DMS153 treated with DMSO at 0.1 percent for 48 hours (cell line): ENCODE results near the gene PPP2R2B.

Source experiments
- DNase-seq: peaks from one replicate; lab custom pipeline; 2025; ENCODE audit not compliant: unreplicated experiment; lab: John Stamatoyannopoulos, UW

The PPP2R2B gene

DNA sequence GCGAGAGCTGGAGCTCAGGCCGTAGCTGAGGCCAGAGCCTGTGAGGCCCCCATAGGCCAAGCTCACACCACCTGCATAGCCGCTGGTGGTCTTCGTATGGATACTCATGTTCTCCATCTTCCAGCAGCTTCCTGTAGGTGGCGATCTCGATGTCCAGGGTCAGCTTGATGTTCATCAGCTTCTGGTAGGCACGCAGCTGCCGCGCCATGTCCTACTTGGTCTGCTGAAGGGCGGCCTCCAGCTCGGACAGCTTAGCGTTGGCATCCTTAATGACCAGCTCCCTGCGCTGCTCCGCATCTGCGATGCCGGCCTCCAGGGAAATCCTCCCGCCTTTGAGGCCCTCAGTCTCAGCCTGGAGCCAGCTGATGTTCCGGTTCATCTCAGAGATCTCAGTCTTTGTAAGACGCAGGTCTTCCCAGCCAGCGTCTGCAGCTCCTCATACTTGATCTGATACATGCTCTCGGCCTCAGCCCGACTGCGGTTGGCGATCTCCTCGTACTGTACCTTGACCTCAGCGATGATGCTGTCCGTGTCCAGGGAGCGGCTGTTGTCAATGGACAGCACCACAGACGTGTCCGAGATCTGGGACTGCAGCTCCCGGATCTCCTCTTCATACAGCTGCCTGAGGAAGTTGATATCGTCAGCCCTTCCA lies 172.1 kb downstream of the PPP2R2B start:
- no peak for DNase-seq

DNA sequence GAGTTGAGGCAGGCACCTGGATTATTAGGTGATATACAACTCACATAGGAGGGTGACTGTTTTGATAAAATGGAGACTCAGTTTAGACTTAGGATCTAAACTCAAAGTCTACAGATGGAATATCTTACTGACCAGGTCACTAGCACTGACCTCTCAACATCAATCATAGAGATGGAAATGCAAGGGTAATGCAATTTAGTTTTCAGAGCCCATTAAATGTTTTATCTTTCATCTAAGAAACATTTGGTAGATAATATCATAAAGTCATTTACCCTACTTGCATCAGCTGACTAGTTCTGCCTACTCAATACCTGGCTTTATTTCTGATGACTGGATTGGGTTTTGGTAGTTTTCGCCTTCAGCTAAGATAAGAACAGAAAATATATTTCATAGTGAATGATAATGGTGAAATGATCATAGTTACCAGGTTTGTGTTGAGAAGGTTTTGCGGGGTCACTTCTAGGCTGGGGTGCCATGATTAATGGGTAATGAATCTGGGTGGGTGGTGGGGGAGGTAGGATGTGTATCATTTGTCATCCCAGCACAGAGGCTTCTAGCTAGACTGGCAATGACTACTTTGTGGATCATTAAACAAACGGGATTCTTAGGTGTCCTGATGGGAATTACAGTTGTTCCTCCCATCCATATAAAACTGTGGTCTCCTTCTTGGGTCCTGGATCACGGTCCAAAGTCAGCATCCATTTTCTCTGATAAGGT lies 173.4 kb downstream of the PPP2R2B start:
- no peak for DNase-seq

DNA sequence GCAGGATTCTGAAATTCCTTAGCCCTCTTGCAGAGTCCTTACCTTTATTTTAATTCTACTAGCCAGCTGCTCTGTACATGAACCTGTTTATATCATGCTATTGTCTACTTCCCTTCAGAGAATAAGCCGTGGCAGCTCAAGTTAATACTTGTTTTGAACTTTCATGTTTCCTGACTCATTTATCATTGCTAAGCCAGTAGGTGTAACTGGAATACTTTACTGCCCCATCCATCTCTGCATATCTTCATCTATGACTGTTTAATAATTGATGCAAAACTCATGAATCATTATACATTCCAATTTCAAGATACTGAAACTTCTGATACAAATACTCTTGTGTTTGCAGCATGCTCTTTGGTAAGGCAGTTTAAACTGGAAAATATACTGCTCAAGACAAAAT lies 174.7 kb downstream of the PPP2R2B start:
- DNase-seq = no peak

DNA sequence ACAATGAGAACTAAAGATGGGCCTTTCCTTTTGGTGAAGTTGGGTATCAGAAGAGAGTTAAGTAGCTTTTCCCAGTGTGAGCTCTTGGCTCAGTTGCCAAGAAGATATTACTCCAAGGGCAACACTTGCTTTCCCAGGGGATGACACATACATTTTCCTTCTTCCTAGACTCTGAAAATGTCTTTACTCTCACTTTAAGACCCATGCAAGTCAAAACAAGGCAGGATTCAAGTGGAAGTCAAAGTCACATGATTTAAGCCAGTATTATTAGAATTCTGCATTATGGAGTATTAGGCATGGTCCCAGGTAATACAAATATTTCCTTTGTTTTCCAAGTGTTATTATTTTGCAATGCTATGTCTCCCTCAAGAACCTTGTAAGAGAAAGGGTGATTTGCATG lies 175.1 kb downstream of the PPP2R2B start:
- no peak for DNase-seq

DNA sequence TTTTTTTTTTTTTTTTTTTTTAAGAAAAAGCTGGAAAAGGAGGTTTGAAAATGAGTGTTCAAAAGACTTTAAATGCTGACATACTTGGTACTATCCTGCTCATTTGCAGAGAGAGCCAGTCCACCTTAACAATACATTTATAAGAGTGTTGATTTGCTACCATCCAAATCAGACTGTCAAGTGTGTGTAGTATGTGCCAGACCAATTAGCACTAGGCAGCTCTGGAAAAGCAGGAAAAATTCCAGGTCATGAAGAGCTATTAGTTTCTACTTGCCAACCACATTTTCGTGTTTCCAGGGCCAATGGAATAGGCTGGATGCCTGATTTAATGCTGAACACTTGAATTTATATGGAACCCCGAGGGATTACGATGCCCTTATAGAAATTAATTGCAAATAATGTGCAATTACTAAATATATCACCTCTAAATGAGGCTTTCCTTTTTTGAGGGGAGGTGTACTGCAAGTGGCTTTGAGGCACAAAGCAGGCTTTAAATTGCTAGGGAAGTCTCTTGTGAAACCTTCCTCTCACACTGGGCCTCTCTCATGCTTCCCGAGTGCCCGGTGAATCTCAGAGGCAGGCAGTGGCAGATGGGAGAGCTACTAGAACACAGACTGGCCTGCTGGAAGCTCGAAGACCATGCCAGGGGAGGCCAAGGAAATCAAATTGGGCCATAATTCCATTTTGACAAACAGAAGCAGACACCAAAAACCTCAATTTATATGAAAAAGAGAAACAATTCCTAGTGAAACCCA lies 178.7 kb downstream of the PPP2R2B start:
- no peak for DNase-seq

DNA sequence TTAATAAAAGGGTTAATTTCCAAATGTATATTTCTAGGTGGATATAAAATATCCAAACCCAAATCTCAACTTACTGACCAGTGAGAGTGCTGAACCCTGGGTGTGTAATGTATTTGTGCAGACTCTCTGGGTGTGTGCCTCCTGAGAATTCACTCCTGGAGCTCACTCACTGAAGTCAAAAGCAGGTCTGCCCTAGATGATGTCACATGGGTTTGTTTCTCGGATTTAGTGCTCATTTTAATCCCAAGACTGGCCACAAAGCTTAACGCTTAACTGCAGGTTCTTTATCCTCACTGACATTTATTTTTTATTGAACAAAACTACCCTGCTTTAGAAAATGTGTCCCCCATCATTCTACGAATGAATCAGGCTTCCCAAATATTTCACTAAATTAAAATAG lies 179.4 kb downstream of the PPP2R2B start:
- DNase-seq = no peak

DNA sequence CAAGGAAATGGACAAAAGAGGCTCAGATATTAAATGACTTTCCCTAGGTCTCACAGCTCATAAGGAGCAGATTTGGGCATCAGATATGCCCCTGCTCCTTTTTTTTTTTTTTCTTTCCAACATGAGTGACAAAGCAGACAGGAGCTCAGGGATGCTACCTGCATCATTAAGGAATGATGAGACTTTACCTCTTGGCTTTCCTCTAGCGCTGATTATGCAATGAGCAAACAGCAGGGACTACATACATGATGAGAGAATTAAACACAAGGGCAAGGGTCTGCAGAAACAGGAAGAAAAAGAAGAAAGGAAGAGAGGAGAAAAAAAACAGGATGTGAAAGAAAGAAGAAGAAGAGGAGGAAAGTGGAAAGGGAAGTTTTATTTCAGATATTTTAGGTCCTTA lies 179.9 kb downstream of the PPP2R2B start:
- no peak for DNase-seq

DNA sequence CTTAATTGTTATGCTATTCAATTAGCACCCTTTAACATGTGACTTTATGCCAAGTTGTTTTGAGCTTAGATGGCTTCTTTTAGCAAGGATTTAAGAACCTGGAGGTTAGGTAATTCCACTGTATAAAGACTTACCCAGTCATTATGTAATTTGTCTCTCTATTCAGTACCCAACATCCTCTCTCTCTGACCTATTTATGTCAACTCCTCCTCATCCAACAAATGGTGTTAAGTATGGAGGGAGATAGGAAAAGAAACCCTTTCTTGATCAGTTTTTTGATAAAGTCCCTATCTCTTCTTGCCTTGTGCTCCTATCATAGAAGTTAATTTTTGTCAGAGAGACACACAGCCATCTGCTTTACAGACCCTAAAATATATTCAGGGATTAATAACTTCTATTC lies 181.3 kb downstream of the PPP2R2B start:
- DNase-seq = no peak

DNA sequence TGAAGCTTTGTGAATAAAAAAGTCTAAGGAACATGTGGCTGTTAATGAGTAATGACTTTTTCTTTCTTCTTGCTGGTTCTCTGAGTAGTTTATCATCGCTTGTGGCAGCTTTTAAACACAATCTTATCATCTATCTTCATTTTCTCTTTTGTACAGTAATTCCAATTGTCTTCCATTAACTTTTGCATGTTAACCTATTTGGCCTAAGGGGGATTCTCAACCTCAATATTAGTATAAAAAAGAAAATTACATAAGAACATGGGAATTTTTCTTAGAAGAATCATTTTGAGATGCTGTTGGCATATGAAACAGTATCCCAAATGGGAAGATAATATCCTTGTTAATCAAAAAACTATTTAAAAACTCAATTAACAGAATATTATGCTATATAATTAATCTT lies 182.9 kb downstream of the PPP2R2B start:
- DNase-seq = no peak

DNA sequence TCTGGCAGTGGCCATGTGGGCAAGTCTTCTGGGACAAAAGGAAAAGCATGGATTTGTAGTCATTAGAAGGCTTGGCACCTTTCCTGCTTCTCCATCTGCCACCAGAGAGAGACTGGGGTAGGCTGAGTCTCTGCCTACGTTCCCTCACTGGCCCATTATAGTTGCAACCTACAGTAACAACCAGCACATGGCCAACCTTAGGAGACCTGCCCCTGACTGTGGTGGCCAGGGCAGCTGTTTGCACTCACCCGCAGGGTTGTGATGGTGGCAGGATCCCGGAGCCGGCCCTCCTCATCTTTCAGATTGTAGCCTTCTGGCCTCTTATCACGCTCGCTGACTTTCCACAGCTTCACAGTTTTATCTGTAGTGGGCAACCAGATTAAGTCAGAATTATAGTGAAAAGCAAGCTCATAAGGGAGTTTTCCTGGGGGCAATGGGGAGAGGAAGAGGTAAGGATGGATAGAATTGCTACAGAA lies 187.6 kb downstream of the PPP2R2B start:
- DNase-seq = no peak

DNA sequence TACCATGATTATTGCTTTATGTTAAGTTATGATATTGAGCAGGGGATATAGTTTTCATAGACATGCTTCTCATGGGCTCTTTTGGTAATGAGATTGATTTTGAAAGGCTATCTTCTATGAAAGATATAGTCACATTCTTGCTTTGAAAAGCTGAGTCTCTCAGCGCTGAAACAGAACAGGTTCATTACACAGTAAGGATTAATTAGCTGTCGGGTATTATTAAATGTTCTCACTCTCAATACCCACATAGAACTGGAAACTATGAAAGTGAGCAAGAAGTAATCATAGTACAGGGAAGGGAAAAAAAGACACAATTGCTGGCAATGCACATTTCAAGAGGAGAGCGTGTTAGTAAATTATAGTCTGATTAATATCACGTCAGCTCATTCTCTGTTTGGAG lies 190.9 kb downstream of the PPP2R2B start:
- DNase-seq = no peak

DNA sequence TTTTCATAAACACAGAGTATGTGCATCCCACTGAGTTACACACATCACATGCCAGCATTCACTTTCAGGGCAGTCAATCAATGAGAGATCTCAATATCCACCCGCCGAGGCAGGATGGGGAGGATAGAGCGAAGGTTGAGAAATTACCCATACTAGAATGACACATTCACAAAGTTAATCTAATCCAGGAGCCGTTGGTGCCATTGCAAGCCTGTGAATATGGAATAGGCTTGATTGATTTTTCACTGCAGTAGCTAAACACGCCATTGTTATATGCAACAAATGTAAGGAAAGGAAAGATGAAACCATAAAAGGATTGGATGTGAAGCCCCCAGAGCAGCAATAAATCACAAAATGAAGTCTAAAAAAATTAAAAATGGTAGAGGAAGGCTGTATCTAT lies 194.7 kb downstream of the PPP2R2B start:
- no peak for DNase-seq

DNA sequence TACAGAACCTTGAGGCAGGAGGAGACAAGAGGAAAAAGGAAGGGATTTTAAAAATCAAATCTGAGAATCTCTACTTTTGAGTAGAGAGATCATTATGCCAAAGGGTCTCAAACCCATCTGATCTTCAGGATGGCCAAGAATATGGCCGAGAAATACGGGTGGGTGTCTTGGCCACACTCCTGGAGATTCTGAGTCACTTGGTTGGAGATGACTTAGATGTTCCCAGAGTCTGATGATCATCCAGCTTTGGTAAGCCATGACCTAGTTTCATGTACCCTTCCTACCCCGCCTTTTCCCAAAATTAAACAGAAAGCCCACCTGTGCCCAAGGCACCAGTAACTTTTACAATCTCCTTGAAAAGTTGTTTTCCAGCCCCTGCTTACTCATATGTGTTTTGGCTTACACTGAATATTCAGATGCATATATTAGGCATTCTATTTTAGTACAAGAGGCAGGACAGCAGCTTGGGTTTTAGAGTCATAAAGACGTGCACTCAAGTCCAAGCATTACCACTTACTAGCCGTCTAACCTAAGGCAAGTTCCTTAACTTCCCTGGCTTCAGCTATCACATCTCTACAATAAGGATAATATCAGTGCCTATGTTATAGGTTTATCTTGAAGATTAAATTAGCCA lies 195.5 kb downstream of the PPP2R2B start:
- DNase-seq = no peak

DNA sequence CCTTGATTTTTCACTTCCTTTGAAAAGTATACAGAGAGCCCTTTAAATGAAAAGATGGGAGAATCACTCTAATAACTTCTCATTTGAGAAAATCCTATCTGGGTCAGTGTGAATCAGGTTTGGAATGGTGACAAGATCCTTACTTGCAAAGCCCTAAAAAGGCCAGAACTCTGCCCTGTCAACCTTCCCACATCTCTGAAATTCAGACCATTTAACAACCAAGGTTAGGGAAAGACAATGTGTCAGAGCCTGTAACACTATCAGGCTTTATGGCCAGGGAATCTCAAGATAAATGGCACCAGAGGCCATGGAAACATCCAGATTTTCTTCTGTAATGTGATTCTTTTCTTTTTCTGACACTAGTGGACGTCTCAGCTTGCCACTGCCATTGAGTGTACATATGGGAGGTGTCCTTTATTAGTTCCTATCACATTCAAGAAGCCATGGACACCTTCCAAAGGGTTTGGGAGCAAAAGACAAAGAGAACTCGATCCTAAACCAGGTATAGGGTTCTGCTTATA lies 196.9 kb downstream of the PPP2R2B start:
- DNase-seq = no peak

DNA sequence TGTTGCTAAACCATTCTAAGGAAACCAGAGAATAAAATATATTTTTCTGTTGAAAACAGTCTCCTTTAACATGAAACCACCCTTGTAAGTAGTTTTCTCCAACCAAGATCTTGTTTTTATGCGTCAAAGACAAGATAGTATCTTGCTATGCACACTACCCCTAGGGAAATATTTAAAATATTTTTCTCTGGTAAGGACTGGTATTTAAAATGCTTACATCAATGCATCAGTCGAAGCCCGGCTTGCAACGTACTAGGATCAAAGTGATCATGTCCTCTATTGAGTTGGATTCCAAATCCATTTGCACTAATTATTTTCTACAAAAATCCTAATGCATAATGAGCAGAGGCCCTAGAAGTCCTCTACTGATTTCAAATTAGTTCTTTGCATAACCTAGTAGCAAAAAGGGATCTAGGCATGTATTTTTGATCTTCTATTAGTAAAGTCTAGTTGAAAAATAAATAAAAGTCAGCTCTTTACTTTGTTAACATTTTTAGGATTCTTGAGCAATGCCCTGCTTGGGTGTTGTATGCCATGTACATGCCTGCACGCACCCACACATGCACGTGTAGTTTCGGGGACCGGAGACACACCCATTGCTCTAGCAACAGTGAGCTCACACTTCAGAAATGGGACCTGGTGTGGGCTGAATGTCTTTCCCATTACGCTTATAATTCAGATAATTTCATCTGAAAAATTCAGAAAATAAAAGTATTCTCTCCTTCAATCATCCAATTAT lies 197.5 kb downstream of the PPP2R2B start:
- no peak for DNase-seq

DNA sequence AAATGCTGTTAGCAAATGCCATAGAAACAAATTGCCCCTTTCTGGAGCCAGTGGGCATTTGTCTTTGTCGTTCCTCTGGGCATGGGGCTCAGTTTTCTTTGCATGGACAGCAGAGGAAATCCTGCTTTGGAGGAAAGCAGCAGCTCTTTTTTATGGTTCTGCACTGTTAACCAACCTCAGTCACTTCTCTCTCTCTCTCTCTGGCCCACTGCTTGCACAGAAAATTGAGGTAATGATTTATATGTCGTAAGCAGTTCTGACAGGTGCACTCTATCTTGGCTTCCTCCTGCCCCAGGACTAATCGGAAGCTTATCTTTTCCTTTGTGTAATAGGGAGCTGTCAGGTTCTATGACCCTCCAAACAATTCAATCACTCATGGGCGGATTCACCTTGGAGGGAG lies 202.9 kb downstream of the PPP2R2B start:
- DNase-seq = no peak

DNA sequence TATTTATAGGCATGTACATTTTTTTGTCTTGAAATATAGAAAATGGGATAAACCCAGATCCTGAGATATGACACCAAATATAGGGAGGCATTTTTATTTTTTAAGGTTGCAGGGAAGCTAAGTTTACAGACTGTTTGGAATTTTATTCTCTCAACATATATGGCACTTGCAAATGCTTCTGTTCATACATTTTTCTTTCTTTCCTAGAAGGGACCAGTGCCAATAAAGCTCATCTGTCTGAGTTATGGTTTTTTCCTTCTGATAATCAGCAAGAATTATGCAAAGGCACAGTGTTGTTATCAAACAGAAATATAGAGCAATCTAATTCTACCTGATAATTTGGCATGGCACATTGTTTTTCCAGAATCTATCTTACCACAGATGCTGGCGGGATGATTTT lies 205.7 kb downstream of the PPP2R2B start:
- no peak for DNase-seq

DNA sequence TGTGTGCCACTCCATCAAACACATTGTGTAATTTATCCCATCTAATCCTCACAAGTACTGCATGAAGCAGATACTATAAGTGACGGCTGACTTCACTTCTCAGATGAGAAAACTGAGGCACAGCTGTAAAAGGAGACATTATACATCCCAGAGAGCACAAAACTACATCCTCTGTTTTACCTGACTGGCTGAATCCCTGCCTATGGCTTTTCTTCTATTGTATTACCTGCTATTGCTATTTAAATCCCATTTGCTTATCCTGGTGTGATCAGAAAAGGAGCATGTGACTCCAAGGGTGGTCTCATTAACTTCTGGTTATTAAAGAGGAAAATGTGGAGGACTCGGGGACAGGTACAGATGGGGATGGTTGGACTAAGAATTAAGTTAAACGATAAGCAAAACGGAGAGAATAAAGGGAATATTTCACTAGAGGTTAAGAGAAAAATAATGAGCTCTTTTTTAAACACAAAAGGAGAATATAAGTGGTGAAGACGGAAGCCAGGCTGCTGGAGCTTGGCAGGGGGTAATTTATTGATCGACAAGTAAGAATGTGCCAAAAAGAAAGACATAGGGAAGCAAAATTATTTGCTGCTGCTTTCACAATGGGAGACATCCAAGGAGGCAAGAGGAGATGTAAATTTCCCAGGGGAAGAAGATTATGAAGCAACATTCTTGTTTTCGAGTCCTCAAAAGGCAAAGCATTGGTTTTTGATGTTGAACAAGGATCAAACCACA lies 206.8 kb downstream of the PPP2R2B start:
- DNase-seq = no peak

DNA sequence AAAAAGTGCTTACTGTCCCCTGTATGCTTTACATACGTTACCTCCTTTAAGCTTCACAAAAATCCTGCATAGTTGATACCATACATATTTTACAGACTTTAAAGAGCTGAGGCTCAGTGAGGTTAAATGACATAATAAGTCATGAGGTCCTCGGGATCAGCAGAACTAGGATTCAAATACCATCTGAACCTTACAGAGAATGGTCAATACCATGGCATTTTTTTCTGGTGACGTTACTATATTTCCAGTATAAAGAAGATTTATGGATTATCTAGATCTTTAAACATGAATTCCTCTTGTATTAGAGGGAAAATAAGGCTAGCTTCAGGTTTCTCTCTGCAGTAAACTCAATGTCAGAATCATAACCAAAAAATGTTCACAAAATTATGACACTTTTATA lies 208.9 kb downstream of the PPP2R2B start:
- DNase-seq = no peak

DNA sequence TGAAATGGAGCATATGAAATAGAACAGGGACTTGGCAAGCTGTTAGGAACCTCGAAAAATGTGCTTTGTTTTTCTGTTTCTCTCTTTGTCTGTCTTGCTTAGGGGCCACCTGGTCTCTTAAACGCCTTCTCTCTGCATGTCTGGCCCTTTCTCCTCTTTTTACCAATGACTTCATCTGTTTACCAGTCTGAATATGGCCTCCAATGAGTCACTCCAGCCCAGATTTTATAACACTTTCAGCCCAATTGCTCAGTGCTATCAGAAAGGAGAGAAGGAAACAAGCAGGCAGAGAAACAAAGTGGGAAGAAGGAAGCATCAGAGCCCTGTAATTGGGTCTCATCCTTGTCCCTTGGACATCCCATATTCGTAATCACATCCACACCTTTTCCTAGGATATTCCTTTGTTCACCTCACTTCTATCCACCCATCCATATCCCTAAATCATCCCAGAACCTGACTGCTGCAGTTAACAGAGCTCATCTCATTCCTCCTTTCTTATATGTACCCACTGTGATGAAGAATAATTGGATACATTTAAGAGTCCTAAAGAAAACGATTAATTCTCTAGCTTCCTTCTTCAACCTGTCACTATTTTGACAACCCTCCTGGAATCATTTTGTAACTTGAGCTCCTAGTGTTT lies 210.8 kb downstream of the PPP2R2B start:
- DNase-seq = peak; percentile 4
